LHCN-M2 (cell line): Measurements from ENCODE around the gene IQGAP3. TPM values are rescaled to one million over a fixed set of nuclear protein-coding genes. Genes with fewer than 3 reads are reported as not detected.

Source experiments
- DNase-seq: peaks from one replicate; pipeline ENCODE4 v3.0.0-alpha.2; 2012; ENCODE audit warnings: low read depth
- total RNA-seq: library from RNA; depleted of rRNA; stranded (reverse); fragments of >200 nt; gene quantifications from 2 replicates; pipeline ENCODE4 v1.2.3, GENCODE V29; 2014

IQGAP3 gene
- total RNA-seq, 1 experiment from 2014 or later: 45.6 TPM

GRCh38 chr1:156540955-156541354, 31.4 kb downstream of the IQGAP3 start:
- no peak for DNase-seq

DNA sequence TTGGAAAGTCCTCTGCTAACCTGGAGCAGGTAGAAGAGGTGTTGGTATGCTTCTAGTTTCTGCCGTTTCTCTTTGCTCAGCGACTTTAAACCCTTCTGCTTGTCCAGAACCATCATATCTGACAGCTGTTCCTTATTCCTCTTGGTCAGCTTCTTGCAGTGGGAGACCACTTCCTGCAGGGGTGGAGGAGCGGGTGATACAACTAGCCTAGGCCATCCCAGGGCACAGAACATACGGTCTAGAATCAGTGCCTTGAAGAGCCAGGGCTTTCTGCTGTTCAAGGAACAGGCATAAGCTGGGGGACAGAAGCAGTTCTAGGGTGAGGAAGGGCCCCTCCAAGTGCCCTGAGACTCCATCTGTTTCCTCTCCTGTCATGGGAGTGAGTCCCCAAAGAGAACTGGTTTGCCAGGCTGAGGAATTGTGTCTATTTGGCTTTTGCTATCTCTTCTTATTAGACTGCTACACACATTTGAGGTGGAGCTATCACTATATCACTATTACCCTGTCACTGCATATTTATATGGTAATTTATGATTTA, 32.5 kb downstream of the IQGAP3 start:
- DNase-seq: no peak

- DNase-seq: no peak
These were observed 33.5 kb downstream of the IQGAP3 start for GRCh38 chr1:156538711-156539440.

DNA sequence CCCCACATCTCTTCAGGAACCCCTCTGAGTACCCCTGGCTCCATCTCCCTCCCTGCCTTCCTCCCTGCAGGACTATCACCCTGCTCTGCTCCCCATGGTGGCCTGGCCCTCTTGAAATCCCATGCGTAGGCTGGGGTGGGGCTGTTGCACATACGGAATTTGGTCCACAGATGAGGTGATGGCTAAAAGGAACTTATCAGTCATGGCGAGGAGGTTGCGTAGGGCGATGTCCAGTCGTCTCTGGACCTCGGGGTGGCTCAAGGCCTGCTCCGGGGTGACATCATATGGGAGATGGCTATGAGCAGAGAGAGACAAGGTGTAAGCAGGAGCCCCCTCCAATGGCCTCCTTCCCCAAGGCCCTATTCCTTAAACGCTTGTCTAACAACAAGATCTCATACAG, 35.3 kb downstream of the IQGAP3 start:
- DNase-seq: no peak

DNA sequence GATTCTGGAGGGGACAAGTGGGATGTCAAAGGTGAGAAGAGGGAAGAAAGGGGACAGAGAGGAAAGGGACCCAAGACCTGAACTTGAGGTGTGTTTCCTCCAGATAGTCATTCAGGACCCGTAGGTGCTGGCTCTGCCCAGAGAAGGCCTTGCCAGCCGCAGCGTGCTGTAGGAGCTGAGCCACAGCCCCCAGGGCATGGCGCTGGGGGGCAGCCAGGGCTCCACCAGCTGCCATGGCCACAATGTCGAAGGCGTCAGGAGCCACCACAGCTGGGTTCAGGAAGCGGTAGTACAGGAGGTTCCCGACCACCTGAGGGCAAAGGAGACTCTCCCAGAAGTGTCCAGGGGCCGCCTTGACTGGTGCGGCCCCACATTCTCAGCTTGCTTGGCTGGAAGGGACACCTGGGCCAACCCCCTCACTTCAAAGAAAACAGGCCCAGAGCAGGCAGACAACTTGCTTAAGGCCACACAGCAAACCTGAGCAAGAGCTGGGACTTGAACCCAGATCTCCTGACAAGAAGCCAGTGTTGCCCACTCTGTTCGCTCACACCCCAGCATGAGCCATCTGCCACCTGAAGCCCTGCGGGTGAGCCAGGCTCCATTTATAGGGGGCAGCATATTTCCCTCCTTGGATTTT, 37.8 kb downstream of the IQGAP3 start:
- DNase-seq: no peak

DNA sequence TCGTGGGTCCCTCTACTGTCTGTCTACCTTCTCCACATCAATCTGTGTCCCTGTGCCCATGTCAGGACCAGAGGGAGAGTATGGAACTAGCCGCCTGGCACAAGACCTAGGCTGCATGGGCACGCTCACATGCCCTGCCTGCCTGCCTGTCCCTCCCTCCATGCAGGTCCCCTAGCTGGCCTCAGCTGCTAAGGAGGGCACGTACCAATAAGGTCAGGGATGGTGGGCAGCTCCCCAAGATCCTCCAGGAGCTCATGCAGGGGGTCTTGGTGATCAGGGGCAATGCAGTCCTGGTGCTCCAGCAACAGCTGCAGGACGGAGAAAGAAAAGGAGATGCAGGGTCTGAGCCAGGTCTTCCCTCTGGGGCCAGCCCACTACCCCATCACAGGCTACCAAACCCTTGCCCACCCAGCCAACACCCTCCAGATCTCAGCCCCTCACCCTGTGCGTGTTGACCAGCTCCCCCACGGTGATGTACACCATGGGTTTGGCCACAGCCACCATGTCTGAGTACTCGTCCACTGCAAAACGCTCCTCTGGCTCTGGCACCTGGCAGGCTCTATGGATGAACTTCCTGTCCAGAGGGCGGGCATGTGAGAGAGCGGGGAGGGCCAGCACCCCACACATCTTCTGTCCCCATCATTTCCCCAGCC, 38.7 kb downstream of the IQGAP3 start:
- no peak for DNase-seq

DNA sequence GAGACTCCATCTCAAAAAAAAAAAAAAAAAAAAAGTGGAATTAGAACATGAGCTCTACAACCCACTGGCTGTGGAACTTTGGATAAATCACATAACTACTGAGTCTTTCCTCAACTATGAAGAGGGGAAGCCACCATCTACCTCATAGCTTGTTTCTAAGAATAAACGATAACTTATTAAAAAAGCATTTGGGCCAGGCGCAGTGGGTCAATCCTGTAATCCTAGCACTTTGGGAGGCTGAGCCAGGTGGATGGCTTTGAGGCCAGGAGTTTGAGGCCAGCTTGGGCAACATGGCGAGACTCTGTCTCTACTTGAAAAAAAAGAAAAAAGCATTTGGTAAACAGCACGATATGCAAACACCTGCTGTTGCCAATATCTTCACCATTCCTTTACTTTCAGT, 40.0 kb downstream of the IQGAP3 start:
- peak; percentile 23 for DNase-seq

DNA sequence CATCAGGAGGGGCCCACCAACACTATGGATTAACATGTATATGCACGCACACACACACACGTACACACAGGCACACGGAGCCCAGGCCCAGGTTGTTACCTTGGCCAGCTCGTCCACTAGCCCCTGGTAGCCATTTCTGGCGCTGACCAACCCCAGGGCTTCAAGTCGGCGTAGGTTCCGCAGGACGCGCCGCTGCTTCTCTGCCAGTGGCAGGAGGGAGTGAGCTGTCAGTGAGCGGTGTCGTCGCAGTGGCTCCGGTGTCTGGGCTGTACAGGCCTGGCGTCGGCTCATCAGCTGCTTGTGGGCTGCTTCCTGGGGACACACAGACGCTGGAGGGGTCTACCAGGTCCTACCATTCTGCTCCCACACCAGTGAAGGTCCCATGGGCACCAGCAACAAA, 42.4 kb downstream of the IQGAP3 start:
- DNase-seq: no peak

DNA sequence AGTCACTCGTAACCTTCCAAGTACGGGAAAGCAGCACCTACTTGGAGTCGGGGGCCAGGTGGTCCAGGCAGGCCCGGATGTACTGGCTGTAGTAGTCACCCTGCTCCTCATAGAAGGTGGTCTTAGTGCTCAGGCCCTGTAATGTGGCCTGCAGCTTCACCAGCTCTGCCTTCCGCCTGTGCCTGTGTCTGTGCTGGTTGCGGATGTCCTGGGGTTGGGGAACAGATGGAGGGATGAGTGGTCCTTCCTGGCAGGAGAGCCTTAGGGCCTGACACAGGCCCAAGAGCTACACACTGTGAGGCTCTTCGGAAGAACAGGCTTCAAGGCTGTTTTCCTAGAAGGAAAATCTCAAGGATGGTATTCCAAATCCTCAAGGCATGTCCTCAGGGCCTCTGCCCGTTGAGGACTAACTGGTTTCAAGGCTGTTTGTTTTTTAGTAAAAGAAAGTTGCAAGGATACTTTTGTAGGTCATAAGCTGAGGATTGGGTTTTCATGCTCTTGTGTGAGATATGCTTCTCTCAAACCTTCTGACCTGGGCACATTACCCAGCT, 43.4 kb downstream of the IQGAP3 start:
- DNase-seq: no peak

- no peak for DNase-seq
These were observed 44.1 kb downstream of the IQGAP3 start for GRCh38 chr1:156528231-156528630.

- no peak for DNase-seq
These were observed 44.8 kb downstream of the IQGAP3 start for GRCh38 chr1:156527584-156527983.

GRCh38 chr1:156525856-156526489, 46.4 kb downstream of the IQGAP3 start:
- no peak for DNase-seq

GRCh38 chr1:156525071-156525501, 47.3 kb downstream of the IQGAP3 start:
- DNase-seq: no peak

DNA sequence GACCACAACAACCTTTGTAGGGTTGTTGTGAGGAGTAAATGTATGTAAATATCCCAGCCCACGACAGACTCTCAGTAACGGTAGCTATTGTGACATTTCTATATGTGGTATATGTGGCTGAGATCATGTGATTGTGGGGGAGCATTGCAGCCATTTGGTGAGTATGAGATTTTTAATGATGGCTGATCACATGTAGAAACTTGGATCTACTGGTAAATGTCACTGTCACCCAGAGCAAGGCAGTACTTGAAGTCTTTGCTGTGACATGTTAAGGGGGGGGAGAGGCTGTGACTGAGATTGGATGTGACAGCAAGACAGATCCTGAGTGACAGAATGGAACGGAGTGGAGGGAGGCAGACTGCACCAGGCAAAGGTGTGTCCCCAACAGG, 47.9 kb downstream of the IQGAP3 start:
- no peak for DNase-seq

- no peak for DNase-seq
These were observed 48.4 kb downstream of the IQGAP3 start for GRCh38 chr1:156523801-156524480.

GRCh38 chr1:156522443-156522970, 49.9 kb downstream of the IQGAP3 start:
- no peak for DNase-seq

GRCh38 chr1:156517748-156518147, 54.6 kb downstream of the IQGAP3 start:
- no peak for DNase-seq

DNA sequence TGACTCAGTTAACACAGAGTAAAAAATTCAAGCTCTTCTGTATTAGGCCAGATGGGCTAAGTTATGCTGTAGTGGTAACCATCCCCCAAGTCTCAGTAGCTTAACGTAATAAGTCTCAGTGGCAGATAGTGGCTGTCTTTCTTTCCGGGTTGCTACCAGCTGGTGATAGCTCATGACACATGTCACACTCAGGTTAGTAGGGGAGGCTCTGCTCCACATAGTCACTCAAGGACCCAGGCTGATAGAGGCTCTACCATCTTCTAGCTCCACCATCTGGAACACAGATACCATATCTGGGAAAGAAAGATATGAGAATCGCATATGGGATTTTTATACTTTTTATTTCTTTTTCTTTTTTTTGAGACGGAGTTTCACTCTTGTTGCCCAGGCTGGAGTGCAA, 55.5 kb downstream of the IQGAP3 start:
- DNase-seq: no peak

GRCh38 chr1:156515956-156516355, 56.4 kb downstream of the IQGAP3 start:
- no peak for DNase-seq

- no peak for DNase-seq
These were observed 59.2 kb downstream of the IQGAP3 start for GRCh38 chr1:156513185-156513584.

- DNase-seq: peak; percentile 52
These were observed 60.7 kb downstream of the IQGAP3 start for GRCh38 chr1:156511644-156512043.
